Skin of body (tissue), 3 donors: ENCODE data around the gene SLC25A28. TPM values are rescaled to one million over a fixed set of nuclear protein-coding genes. Genes with fewer than 3 reads are reported as not detected.

ENCODE experiments used
- DNase-seq: peaks from one replicate; lab custom pipeline; 2025; lab: John Stamatoyannopoulos, UW
- small RNA-seq: library from RNA; depleted of rRNA; stranded (forward); fragments of <200 nt; gene quantifications from one replicate; pipeline ENCODE3, GENCODE V24; 2014; ENCODE audit warnings: low replicate concordance
- total RNA-seq: library from RNA; depleted of rRNA; stranded (reverse); fragments of >200 nt; gene quantifications from one replicate; pipeline ENCODE4 v1.2.3, GENCODE V29; 2014

The SLC25A28 gene
- total RNA-seq, 1 donor from 2014 or later, result 22.8 TPM

- DNase-seq, result no peak
Observed at GRCh38 chr10:99590799-99591198, 29.4 kb downstream of the SLC25A28 start.

GRCh38 chr10:99583687-99584086 lies 36.6 kb downstream of the SLC25A28 start:
- DNase-seq, result no peak

- no peak for DNase-seq
Observed at GRCh38 chr10:99582255-99582770, 37.9 kb downstream of the SLC25A28 start.

- no peak for DNase-seq
Observed at GRCh38 chr10:99579971-99580370, 40.3 kb downstream of the SLC25A28 start.

- DNase-seq, result no peak
Observed at GRCh38 chr10:99573790-99574189, 46.4 kb downstream of the SLC25A28 start.

- DNase-seq, result no peak
Observed at GRCh38 chr10:99571816-99572215, 48.4 kb downstream of the SLC25A28 start.

GRCh38 chr10:99569961-99570360 lies 50.3 kb downstream of the SLC25A28 start:
- DNase-seq, result no peak

GRCh38 chr10:99569253-99569939 lies 50.8 kb downstream of the SLC25A28 start:
- DNase-seq, result no peak

- DNase-seq, result no peak
Observed at GRCh38 chr10:99565166-99565565, 55.1 kb downstream of the SLC25A28 start.

GRCh38 chr10:99564361-99564760 lies 55.9 kb downstream of the SLC25A28 start:
- DNase-seq, result no peak

- no peak for DNase-seq
Observed at GRCh38 chr10:99562631-99563030, 57.6 kb downstream of the SLC25A28 start.

Small RNA genes lying within 50 kb of the gene (small RNA-seq; reads per million reads assigned to genes)
- gene AL133353.1, result not detected

Other genes with a start within 250 kb of the SLC25A28 start
- gene GOT1, start 189.8 kb downstream of the SLC25A28 start, total RNA-seq, result 15.2 TPM
- gene NKX2-3, start 87.5 kb downstream of the SLC25A28 start, total RNA-seq, result not detected
- gene ENTPD7, start 39.1 kb upstream of the SLC25A28 start, total RNA-seq, result 16.6 TPM
- gene COX15, start 111.7 kb upstream of the SLC25A28 start, total RNA-seq, result 28.8 TPM
- 16.3 TPM for gene CUTC, start 111.8 kb upstream of the SLC25A28 start, total RNA-seq
- 2.1 TPM for gene ABCC2, start 162.2 kb upstream of the SLC25A28 start, total RNA-seq